Measurements from ENCODE around the gene MRPL39.

The MRPL39 gene

GRCh38 chr21:25619198-25619597 is 11.9 kb upstream of the MRPL39 start:
- FAIRE-seq = no peak
- DNase-seq (ENCODE audit: extremely low spot score, insufficient read length, low read depth) = no peak

- no peak for FAIRE-seq
- no peak for DNase-seq (ENCODE audit: extremely low spot score, insufficient read length, low read depth)
Observed at GRCh38 chr21:25615880-25616279, 8.6 kb upstream of the MRPL39 start.

GRCh38 chr21:25614441-25614840 is 7.2 kb upstream of the MRPL39 start:
- FAIRE-seq = no peak

GRCh38 chr21:25608044-25608737 is 910 bp upstream of the MRPL39 start:
- peak; percentile 92 for FAIRE-seq
- peak; percentile 49 for DNase-seq (ENCODE audit: extremely low spot score, insufficient read length, low read depth)

More at GRCh38 chr21:25614441-25614840, 7.2 kb upstream of the MRPL39 start:
- no peak for DNase-seq (ENCODE audit: extremely low spot score, insufficient read length, low read depth)

DNA sequence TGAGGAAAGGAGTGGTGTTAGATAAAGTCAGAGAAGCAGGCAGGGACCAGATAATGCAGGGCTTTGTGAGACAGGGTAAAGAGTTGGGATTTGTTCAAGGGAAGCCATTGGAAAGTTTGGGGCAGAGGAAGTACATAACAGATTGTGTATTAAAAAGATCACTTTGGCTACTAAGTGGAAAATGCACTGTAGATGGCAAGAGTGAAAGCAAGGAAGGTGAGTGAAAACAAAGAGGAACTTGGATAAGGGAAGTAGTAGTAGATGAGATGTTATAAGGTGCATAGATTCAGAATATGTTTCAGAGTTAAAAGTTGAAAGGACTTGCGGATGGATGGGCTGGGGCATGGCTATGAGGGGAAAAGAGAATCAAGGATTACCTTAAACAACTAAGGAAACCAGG is 17.4 kb downstream of the MRPL39 start:
- no peak for DNase-seq (ENCODE audit: extremely low spot score, insufficient read length, low read depth)
- FAIRE-seq = no peak

- FAIRE-seq (no peak), DNase-seq (ENCODE audit: extremely low spot score, insufficient read length, low read depth) (no peak)
Observed at GRCh38 chr21:25586791-25587190, 20.5 kb downstream of the MRPL39 start.

GRCh38 chr21:25586326-25586725 is 21.0 kb downstream of the MRPL39 start:
- DNase-seq (ENCODE audit: extremely low spot score, insufficient read length, low read depth) (no peak), FAIRE-seq (no peak)

GRCh38 chr21:25584833-25585676 is 22.2 kb downstream of the MRPL39 start:
- no peak for FAIRE-seq
- DNase-seq (ENCODE audit: extremely low spot score, insufficient read length, low read depth) = no peak

DNA sequence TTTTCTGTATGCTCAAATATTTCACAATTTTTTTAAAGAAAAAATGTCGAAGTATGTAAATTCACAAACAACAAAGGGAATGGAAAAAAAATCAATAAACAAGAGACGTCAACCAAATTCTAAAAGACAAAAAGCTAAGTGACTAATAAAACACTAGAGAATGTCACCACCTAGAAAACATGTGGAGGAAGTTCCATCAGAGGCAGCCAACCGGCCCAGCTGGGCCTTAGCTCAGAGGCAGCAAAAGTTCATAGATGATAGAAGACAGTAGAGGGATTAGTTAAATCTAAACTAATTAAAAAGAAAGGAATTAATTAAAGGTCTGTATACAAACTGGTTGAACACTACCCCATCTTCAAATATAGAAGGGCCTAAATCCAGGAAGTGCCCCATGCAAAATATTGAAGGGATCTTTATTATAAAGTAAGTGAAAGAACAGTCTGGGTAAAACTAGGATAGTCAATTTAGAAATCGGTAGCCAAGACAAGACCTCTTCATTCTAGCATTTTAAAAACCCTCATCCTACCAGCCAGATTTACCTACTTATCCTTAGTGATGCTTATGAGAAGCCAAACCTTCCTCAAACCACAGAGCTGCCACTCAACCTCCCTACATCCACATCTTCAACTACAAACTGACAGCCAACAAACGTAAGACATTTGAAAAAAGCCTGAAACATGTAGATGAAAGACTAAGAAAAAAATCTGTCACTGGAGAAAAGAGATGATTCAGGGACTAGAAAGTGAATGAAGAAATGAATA is 23.7 kb downstream of the MRPL39 start:
- no peak for DNase-seq (ENCODE audit: extremely low spot score, insufficient read length, low read depth)
- FAIRE-seq = no peak

DNA sequence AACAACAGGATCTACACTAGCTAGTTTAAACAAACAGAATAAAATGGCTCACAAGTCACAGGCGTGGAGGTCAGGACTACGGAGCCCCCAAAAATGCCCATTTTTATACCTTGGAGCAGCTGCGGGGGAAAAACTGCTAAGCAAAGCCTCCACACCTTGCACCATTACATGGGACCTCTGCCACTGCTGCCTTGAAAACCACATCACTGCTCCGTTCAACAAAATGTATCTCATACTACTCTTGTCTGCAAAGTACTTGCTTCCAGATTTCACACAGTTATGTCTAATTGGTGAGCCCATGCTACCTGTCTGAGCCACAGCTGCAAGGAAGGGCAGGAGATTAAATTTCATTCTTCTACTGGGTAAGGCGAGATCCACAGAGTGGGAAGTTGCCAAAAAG is 24.4 kb downstream of the MRPL39 start:
- FAIRE-seq (no peak), DNase-seq (ENCODE audit: extremely low spot score, insufficient read length, low read depth) (no peak)

DNA sequence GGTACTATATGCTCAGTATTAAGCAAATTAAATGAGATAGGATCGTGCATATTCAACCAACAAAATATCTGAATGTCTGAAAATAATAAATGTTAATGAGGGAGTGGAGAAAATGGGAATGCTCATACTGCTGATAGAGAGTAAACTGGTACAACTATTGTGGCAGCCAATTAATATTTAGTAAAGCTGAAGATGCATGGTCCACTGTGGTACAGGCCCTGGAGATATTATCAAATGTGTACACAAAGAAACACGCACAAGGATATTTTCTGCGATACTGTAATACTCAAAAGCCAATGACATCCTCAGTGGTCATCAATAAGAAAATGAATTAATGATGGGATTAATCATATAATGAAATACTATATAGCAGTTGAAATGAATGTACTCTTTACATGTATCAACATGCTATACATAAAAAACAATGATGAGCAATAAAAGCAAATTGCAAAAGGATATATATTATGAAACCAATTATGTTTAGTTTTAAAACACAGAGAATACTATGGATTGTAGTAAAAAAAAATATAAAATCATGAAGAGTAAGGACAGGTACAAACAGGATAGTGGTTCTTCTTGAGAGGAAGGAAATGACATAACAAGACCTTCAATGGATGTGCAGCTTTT is 25.0 kb downstream of the MRPL39 start:
- no peak for DNase-seq (ENCODE audit: extremely low spot score, insufficient read length, low read depth)
- FAIRE-seq = no peak

DNA sequence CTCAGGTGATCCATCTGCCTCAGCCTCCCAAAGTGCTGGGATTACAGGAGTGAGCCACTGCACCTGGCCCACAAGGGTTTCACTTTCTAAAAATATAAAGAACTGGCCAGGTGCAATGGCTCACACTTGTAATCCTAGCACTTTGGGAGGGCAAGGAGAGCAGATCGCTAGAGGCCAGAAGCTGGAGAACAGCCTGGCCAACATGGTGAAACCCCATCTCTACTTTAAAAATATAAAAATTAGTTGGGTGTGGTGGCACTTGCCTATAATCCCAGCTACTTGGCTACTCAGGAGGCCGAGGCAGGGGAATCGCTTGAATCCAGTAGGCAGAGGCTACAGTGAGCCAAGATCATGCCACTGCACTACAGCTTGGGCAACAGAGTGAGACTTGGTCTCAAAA is 25.7 kb downstream of the MRPL39 start:
- DNase-seq (ENCODE audit: extremely low spot score, insufficient read length, low read depth) (no peak), FAIRE-seq (no peak)

DNA sequence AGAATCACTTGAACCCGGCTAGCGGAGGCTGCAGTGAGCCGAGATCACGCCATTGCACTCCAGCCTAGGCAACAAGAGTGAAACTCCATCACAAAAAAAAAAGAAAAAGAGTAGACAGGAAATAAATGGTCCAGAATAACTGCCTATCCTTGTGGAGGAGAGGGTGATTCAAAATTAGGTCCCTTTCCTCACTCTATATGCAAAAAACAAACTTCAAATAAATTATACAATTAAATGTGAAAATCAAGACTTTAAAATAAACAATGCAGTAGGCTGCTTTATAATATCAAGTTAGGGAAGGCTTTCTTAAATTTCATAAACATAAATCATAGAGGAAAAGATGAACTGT is 26.4 kb downstream of the MRPL39 start:
- no peak for FAIRE-seq
- DNase-seq (ENCODE audit: extremely low spot score, insufficient read length, low read depth) = no peak

GRCh38 chr21:25579226-25580013 is 27.9 kb downstream of the MRPL39 start:
- FAIRE-seq = no peak
- no peak for DNase-seq (ENCODE audit: extremely low spot score, insufficient read length, low read depth)

DNA sequence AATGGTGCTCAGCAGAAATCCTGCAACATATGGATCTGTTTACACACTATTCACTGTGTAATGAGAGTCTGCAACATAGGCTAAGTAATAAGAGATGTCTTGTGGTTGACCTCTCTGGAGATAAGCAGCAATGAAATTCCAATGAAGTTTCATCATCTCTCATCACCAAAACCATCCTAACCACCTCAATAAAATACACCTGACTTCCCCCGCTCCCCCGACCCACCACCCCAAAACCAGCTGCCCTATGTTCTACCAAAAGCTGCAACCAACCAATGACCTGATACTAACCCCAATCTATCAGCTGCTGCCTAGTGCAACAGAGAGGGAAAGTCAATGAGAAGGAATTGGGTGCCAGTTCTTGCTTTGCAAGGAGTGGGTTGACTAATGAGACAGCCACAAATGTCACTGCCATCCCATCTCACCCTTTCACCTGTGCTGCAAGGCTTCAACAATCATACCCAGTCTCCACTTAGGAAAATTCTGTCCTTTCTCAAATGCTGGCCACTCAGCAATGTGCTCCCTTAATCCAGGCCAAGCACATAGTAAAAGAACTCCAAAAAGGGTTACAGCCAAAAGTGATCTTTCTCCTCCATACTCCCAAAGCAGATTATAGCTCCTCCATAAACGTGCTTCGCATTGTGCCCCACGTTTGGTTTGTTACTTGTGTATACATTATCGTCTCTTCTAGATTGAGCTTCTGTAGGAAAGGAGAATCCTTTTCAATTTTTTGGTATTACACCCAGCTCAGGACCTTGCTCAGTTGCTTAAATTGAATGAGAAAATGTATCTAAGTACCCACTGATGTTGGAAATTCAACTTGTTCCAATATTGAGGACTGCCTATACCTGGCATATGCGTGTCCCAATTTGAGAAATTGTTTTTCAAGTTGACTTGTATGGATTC is 29.0 kb downstream of the MRPL39 start:
- DNase-seq (ENCODE audit: extremely low spot score, insufficient read length, low read depth) = no peak
- FAIRE-seq = peak; percentile 82

- FAIRE-seq = peak; percentile 62
- DNase-seq (ENCODE audit: extremely low spot score, insufficient read length, low read depth) = no peak
Observed at GRCh38 chr21:25577424-25578055, 29.7 kb downstream of the MRPL39 start.

DNA sequence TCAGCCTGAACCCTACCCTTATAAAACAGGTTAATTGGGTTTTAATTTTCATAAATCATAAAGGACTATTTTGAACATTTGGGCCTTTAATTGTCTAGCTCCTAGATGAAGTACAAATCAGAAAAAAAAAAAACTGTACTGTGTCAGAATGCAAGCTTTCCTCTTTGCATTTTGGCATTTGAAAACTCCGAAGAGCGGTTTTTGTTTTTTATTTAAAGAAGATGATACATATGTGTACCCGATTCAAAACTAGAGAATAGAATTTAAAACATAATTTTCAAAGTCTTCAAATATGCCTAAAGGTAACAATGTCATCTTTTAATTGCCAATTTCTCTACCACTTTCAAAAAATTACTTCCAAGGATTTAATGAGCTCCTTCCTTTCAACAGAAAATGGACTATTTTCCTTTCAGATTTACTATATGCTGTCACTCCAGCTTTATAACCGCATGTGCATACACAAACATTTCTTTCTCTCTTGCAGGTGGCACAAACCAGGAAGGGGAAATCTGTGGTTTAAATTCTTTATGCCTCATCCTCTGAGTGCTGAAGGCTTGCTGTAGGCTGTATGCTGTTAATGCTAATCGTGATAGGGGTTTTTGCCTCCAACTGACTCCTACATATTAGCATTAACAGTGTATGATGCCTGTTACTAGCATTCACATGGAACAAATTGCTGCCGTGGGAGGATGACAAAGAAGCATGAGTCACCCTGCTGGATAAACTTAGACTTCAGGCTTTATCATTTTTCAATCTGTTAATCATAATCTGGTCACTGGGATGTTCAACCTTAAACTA is 33.7 kb downstream of the MRPL39 start:
- FAIRE-seq = peak; percentile 95
- DNase-seq (ENCODE audit: extremely low spot score, insufficient read length, low read depth) = no peak
